HG03442 (cell line): ENCODE results near the gene ZNF738.
A peak's percentile ranks its signal among the peaks of the same experiment; 100 is the strongest.
"Not testable (repeated sequence)": the region's sequence is repeated elsewhere in the genome, so short reads cannot be mapped to it uniquely, and the experiment has no call there.

Source experiments
- ATAC-seq: cut with Tn5 transposase; IDR thresholded peaks from one replicate; pipeline ENCODE4 v1.9.1; 2021; ENCODE audit warnings: mild to moderate bottlenecking, moderate library complexity; ENCODE audit not compliant: unreplicated experiment

The ZNF738 gene

DNA sequence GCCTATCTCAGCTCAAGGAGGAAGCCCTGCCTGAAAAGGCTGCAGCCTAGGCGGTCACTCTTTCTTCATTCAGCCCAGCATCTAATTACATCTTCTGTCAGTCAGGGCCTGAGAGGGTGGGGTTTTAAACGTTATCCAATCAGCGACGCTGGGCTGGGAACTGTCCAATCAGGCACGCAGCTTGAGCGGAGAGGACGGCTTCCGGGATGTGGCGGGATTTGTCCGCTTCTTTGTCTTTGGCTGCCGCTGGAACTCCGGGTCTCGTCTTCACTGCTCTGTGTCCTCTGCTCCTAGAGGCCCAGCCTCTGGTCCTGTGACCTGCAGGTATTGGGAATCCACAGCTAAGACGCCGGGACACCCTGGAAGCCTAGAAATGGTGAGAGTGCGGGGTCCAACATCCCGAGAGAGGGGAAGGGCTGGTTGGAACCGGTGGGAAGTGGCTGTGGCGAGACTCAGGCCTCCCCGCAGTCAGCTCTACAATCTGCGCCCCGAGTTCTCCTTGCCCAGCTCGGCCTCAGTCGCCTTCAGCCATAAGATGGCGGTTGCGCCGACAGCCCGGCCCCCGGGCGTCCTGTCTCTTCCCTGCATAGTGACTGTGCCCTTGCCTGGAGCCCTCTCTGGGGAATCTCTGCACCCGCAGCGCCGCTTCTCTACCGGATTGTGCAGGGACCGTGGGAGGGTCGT lies at the start of gene ZNF738:
ZNF738 (plus strand) TSS at position 233 of the 684 bp plus-strand sequence; CDS start at position 374, 141 bp downstream.
- peak; percentile 92 for ATAC-seq

- not testable (repeated sequence) for ATAC-seq
Observed at GRCh38 chr19:21312807-21313206, 46.0 kb upstream of the ZNF738 start.

- ATAC-seq: no peak
Observed at GRCh38 chr19:21314676-21315075, 44.1 kb upstream of the ZNF738 start.

DNA sequence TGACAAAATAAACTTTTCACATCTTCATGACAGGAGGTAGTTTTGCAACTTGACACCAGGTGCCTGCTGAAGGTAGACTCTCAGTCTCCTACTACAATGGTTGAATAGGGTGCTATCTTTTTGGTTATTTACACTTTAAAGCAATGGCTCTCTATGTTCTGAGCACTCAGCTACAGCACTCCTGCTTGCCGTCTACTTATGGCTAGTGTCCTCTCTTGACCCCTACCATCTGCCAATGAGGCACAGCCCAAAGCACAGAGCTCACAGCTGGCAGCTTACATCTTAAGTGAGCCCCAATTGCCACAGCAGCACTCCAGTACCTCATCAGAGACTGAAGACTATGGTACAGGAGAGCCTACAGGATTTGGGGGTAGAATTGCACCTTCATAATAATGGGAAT lies 41.0 kb upstream of the ZNF738 start:
- no peak for ATAC-seq

DNA sequence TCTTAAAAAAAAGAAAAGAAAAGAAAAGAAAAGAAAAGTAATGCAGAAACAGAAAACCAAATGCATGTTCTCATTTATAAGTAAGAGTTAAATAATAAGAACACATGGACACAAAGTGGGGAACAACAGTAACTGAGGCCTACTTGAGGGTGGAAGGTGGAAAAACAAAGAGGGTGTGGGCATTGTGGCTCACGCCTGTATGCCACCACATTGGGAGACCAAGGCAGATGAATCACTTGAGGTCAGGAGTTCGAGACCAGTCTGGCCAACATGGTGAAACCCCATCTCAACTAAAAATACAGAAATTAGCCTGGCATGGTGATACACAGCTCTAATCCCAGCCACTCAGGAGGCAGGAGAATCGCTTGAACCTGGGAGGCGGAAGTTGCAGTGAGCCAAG lies 37.7 kb upstream of the ZNF738 start:
- no peak for ATAC-seq

GRCh38 chr19:21321996-21322395 lies 36.8 kb upstream of the ZNF738 start:
- no peak for ATAC-seq

- no peak for ATAC-seq
Observed at GRCh38 chr19:21322528-21322927, 36.3 kb upstream of the ZNF738 start.

GRCh38 chr19:21323000-21323399 lies 35.8 kb upstream of the ZNF738 start:
- no peak for ATAC-seq

GRCh38 chr19:21326169-21326568 lies 32.6 kb upstream of the ZNF738 start:
- ATAC-seq: no peak

- no peak for ATAC-seq
Observed at GRCh38 chr19:21328406-21328805, 30.4 kb upstream of the ZNF738 start.

- ATAC-seq: peak; percentile 100
Observed at GRCh38 chr19:21328885-21329605, 29.8 kb upstream of the ZNF738 start, which contains the start of gene ZNF708. Gene ZNF708 (minus strand): TSS chr19:21329410. CDS start chr19:21329212, 198 bp downstream.

DNA sequence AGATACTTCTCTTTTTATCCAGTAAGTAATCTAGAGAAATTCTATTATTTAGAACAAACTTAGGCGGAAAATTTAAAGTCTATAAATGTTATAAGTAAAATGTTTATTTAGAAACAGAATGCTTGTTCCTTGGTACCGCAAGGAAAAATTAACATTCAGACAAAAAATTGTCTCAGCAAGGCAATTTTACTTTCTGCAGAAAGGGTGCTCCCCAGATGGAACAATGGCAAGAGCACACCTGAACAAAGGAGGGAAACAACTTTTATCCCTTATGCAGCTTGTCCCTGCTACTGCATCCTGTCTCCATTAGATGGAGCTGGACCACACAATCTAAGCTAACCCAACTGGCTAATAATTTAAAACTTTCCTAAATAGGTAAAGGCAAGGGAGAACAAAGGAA lies 23.1 kb upstream of the ZNF738 start:
- no peak for ATAC-seq

GRCh38 chr19:21344841-21345240 lies 14.0 kb upstream of the ZNF738 start:
- not testable (repeated sequence) for ATAC-seq

DNA sequence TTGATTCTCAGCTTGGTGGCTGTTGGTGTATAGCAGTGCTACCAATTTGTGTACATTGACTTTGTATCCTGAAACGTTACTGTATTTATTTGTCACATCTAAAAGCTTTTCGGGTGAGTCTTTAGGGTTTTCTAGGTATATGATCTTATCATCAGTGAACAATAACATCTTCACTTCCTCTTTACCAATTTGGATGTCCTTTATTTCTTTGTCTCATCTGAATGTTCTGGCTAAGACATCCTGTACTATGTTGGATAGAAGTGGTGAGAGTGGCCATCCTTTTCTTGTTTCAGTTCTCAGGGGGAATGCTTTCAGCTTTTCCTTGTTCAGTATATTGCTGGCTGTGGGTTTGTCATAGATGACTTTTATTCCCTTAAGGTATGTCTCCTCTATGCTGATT lies 6.0 kb upstream of the ZNF738 start:
- ATAC-seq: no peak

GRCh38 chr19:21362291-21362690 lies 3.5 kb downstream of the ZNF738 start:
- ATAC-seq: no peak

DNA sequence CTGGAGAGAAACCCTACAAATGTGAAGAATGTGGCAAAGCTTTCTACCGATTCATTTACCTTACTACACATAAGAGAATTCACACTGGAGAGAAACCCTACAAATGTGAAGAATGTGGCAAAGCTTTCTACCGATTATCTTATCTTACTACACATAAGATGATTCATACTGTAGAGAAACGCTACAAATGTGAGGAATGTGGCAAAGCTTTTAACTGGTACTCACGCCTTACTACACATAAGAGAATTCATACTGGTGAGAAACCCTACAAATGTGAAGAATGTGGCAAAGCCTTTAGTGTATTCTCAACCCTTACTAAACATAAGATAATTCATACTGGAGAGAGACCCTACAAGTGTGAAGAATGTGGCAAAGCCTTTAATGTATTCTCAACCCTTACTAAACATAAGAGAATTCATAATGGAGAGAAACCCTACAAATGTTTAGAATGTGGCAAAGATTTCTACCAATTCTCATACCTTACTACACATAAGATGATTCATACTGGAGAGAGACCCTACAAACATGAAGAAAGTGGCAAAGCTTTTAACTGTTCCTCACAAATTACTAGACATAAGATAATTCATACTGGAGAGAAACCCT lies 25.3 kb downstream of the ZNF738 start:
- no peak for ATAC-seq

GRCh38 chr19:21396121-21396520 lies 37.3 kb downstream of the ZNF738 start:
- ATAC-seq: no peak

GRCh38 chr19:21396893-21397572 lies 38.2 kb downstream of the ZNF738 start, which contains the start of gene ZNF493:
Gene ZNF493 (plus strand): TSS chr19:21397133. CDS start chr19:21397238, 105 bp downstream.
- peak; percentile 99 for ATAC-seq

GRCh38 chr19:21398851-21399250 lies 40.1 kb downstream of the ZNF738 start:
- ATAC-seq: no peak

- no peak for ATAC-seq
Observed at GRCh38 chr19:21402303-21402985, 43.6 kb downstream of the ZNF738 start.

DNA sequence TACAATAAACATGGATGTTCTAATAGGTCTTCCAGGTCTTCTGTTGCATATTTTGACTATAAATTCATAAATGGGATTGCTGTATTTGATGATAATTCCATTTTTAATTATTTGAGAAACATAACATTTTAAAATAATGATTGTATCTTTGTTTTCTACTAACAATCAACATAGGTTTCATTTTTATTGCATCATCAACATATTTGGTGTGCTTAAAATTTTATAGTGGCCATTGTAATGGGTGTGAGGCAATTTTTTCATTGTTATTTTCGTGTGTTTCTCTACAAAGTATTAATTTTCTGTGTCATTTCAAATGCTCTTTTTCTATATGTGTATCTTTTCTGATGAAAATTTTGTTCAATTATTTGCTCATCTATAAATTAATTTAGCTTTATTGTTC lies 51.4 kb downstream of the ZNF738 start:
- no peak for ATAC-seq
